ENCODE data around the gene HIGD1B.

HIGD1B gene

DNA sequence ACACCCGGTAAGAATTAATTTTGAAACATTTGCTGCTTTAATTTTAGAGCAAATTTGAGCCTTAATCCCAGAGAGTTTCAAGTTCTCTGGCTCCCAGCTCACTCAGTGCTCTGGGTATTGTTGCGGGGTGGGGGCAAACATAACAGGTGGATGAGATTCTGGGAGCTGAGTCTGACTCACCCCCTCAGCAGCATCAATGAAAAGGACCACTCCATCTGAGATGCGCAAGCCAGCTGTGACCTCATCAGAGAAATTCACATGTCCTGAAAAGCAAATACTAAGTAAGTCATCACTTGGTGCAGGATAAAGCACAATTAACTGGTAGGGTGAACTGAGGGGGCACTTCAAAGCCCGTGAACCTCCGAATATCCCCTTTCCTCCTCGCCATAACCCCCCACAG lies 31.7 kb downstream of the HIGD1B start:
- H3K4me1 ChIP-seq (ENCODE audit: insufficient read depth, low read length, poor library complexity, severe bottlenecking), result no peaks in the 10 kb centered on the region
- H3K4me2 ChIP-seq (ENCODE audit: low read depth, low read length, poor library complexity, severe bottlenecking), result no peak overlapping the region
- H4K20me1 ChIP-seq (ENCODE audit: insufficient read depth, low read length, poor library complexity, severe bottlenecking), result peaks cover 3% of the 10 kb centered on the region
- H3K36me3 ChIP-seq (ENCODE audit: insufficient read depth, low read length), result peaks cover 86% of the 10 kb centered on the region; the same call in 1 of the 2 replicates
- no peaks in the 10 kb centered on the region for H3F3A ChIP-seq (ENCODE audit: low read depth)
- H3K79me2 ChIP-seq (ENCODE audit: insufficient read depth, low read length), result no peaks in the 10 kb centered on the region
- no peaks in the 10 kb centered on the region for H3K9me2 ChIP-seq (replicated peaks; ENCODE audit: low read depth, low read length)
- H3K4me3 ChIP-seq (ENCODE audit: low read length, poor library complexity, severe bottlenecking), result no peak overlapping the region
- no peaks in the 10 kb centered on the region for H3K9me3 ChIP-seq (ENCODE audit: insufficient read depth, low read depth, low read length)
- H3K27me3 ChIP-seq (ENCODE audit: insufficient read depth, low read length, poor library complexity, severe bottlenecking), result no peaks in the 10 kb centered on the region
- H3K9ac ChIP-seq (ENCODE audit: low read depth, low read length, poor library complexity, severe bottlenecking), result no peak overlapping the region
- H2AFZ ChIP-seq (ENCODE audit: low read length), result no peak overlapping the region
- TF ChIP-seq, protein P1, sequence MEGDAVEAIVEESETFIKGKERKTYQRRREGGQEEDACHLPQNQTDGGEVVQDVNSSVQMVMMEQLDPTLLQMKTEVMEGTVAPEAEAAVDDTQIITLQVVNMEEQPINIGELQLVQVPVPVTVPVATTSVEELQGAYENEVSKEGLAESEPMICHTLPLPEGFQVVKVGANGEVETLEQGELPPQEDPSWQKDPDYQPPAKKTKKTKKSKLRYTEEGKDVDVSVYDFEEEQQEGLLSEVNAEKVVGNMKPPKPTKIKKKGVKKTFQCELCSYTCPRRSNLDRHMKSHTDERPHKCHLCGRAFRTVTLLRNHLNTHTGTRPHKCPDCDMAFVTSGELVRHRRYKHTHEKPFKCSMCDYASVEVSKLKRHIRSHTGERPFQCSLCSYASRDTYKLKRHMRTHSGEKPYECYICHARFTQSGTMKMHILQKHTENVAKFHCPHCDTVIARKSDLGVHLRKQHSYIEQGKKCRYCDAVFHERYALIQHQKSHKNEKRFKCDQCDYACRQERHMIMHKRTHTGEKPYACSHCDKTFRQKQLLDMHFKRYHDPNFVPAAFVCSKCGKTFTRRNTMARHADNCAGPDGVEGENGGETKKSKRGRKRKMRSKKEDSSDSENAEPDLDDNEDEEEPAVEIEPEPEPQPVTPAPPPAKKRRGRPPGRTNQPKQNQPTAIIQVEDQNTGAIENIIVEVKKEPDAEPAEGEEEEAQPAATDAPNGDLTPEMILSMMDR (conservative IDR thresholded peaks at IDR 0.05; ENCODE audit: low read length), result no peak
- TF ChIP-seq EZH2phosphoT487 (IDR thresholded peaks at IDR 0.05; ENCODE audit: borderline replicate concordance), result no peak

DNA sequence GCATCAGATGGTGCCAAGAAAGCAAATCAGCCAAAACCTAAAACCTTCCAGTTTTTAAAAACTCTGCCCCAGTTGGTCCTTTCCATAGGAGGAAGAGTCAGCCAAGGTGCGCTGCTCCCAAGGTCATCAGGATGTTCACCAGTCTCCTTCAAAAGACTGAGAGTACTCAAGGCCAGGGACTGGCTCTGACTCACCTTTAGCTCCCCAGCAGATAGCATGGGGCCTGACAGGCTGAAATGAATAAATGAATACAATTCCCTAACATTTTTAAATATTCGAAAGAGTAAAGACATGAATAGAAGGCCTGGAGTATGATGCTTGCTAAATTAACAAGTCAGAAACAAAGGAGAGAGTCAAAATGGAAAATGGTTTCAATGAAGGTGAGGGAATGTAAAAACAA lies 32.4 kb downstream of the HIGD1B start:
- Histone ChIP-seq H3K4me3 (ENCODE audit: low read length, poor library complexity, severe bottlenecking) (no peak overlapping the region), H3F3A (ENCODE audit: low read depth) (no peaks in the 10 kb centered on the region), H3K4me1 (ENCODE audit: insufficient read depth, low read length, poor library complexity, severe bottlenecking) (no peaks in the 10 kb centered on the region), H3K36me3 (ENCODE audit: insufficient read depth, low read length) (peaks cover 87% of the 10 kb centered on the region; the same call in 1 of the 2 replicates), H3K4me2 (ENCODE audit: low read depth, low read length, poor library complexity, severe bottlenecking) (no peak overlapping the region), H4K20me1 (ENCODE audit: insufficient read depth, low read length, poor library complexity, severe bottlenecking) (peaks cover 3% of the 10 kb centered on the region), H2AFZ (ENCODE audit: low read length) (no peak overlapping the region), H3K27me3 (ENCODE audit: insufficient read depth, low read length, poor library complexity, severe bottlenecking) (no peaks in the 10 kb centered on the region), H3K79me2 (ENCODE audit: insufficient read depth, low read length) (no peaks in the 10 kb centered on the region), H3K9me2 (replicated peaks; ENCODE audit: low read depth, low read length) (no peaks in the 10 kb centered on the region), H3K9ac (ENCODE audit: low read depth, low read length, poor library complexity, severe bottlenecking) (no peak overlapping the region), H3K9me3 (ENCODE audit: insufficient read depth, low read depth, low read length) (no peaks in the 10 kb centered on the region)
- TF ChIP-seq EZH2phosphoT487 (IDR thresholded peaks at IDR 0.05; ENCODE audit: borderline replicate concordance), result no peak
- TF ChIP-seq, protein P1 (conservative IDR thresholded peaks at IDR 0.05; ENCODE audit: low read length), result no peak

DNA sequence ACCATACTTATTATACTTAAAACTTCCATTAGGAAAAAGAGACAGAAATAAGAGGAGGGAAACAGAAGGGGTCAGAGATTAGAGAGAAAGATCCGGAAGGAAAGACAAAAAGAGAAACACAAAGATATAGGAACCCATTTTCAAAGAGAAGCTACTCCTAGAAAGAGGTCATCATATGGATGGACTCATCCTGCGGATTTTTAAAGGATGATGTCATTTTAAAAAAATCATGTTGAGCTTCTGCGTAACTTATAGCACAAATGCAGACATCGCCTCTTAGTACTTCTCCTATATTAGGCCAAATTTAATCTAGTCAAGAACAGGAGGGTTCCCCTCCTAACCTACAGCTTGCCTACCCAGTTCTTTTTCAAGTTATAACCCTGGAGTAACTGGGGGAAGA lies 33.5 kb downstream of the HIGD1B start:
- no peak overlapping the region for H3K4me3 ChIP-seq (ENCODE audit: low read length, poor library complexity, severe bottlenecking)
- no peaks in the 10 kb centered on the region for H3K27me3 ChIP-seq (ENCODE audit: insufficient read depth, low read length, poor library complexity, severe bottlenecking)
- H2AFZ ChIP-seq (ENCODE audit: low read length), result no peak overlapping the region
- no peaks in the 10 kb centered on the region for H3K79me2 ChIP-seq (ENCODE audit: insufficient read depth, low read length)
- H3K9me3 ChIP-seq (ENCODE audit: insufficient read depth, low read depth, low read length), result no peaks in the 10 kb centered on the region
- no peak overlapping the region for H3K4me2 ChIP-seq (ENCODE audit: low read depth, low read length, poor library complexity, severe bottlenecking)
- TF ChIP-seq, protein P1 (conservative IDR thresholded peaks at IDR 0.05; ENCODE audit: low read length), result no peak
- no peak for TF ChIP-seq EZH2phosphoT487 (IDR thresholded peaks at IDR 0.05; ENCODE audit: borderline replicate concordance)
- H3K4me1 ChIP-seq (ENCODE audit: insufficient read depth, low read length, poor library complexity, severe bottlenecking), result no peaks in the 10 kb centered on the region
- no peaks in the 10 kb centered on the region for H3K9me2 ChIP-seq (replicated peaks; ENCODE audit: low read depth, low read length)
- no peak overlapping the region for H3K9ac ChIP-seq (ENCODE audit: low read depth, low read length, poor library complexity, severe bottlenecking)
- H3K36me3 ChIP-seq (ENCODE audit: insufficient read depth, low read length), result peaks cover 91% of the 10 kb centered on the region; the same call in 1 of the 2 replicates
- no peaks in the 10 kb centered on the region for H3F3A ChIP-seq (ENCODE audit: low read depth)
- H4K20me1 ChIP-seq (ENCODE audit: insufficient read depth, low read length, poor library complexity, severe bottlenecking), result peaks cover 3% of the 10 kb centered on the region
